HEK293 (cell line): Measurements from ENCODE around the gene AKT1.

ENCODE experiments used
- CTCF ChIA-PET: fragments of 350-600 bp; formaldehyde crosslinking; extraction: SDS; loops from one replicate; lab custom pipeline; 2021; ENCODE audit warnings: antibody characterized with exemption; lab: Yijun Ruan, JAX
- POLR2A ChIA-PET: fragments of 300-600 bp; formaldehyde crosslinking; extraction: SDS; loops from one replicate; lab custom pipeline; 2020; ENCODE audit warnings: antibody characterized with exemption, inconsistent platforms; lab: Yijun Ruan, JAX
- H3K27ac ChIP-seq: fragments of 200-500 bp; sonication (Bioruptor generic); 2 replicates; pipeline ENCODE4 v1.5.1; 2014; ENCODE audit warnings: low read depth, low read length, control low read depth, inconsistent platforms; ENCODE audit errors: extremely low read depth
- H3K36me3 ChIP-seq, 2 experiments: fragments of 200-500 bp in 1 of 2; sonication (Bioruptor generic) in 1 of 2; 1 replicate in 1 of 2; 2 replicates in 1 of 2; pipeline ENCODE4 v1.5.1; 2014 to 2017; ENCODE audit warnings: inconsistent platforms in 2 of 2, low read length in 2 of 2; ENCODE audit not compliant: control insufficient read depth in 2 of 2, insufficient read depth in 1 of 2
- H3K4me1 ChIP-seq: fragments of 200-500 bp; sonication (Bioruptor generic); 2 replicates; pipeline ENCODE4 v1.5.1; 2014; ENCODE audit warnings: mild to moderate bottlenecking, low read length, inconsistent platforms; ENCODE audit not compliant: control insufficient read depth, insufficient read depth
- H3K4me3 ChIP-seq: 2 replicates; pipeline ENCODE4 v1.5.1; 2011; ENCODE audit warnings: low read depth, mild to moderate bottlenecking, control low read depth, low read length, moderate library complexity
- H3K9me3 ChIP-seq: fragments of 200-500 bp; sonication (Bioruptor generic); 2 replicates; pipeline ENCODE4 v1.5.1; 2014; ENCODE audit warnings: low read depth, low read length, inconsistent platforms; ENCODE audit not compliant: control insufficient read depth, insufficient read depth
- EGR2 ChIP-seq: fragments of 450-650 bp; formaldehyde crosslinking; IDR thresholded peaks from 2 replicates; pipeline ENCODE4 v1.5.1; 2016; ENCODE audit warnings: low read depth, missing biosample characterization, missing genetic modification characterization
- GLIS1 ChIP-seq: fragments of 450-650 bp; formaldehyde crosslinking; IDR thresholded peaks from 2 replicates; pipeline ENCODE4 v1.5.1; 2016; ENCODE audit warnings: missing biosample characterization, missing genetic modification characterization
- GLIS2 ChIP-seq: fragments of 450-650 bp; formaldehyde crosslinking; IDR thresholded peaks from 2 replicates; pipeline ENCODE4 v1.5.1; 2016; ENCODE audit warnings: missing biosample characterization, missing genetic modification characterization
- KLF1 ChIP-seq: fragments of 450-650 bp; formaldehyde crosslinking; IDR thresholded peaks from 2 replicates; pipeline ENCODE4 v1.5.1; 2016; ENCODE audit warnings: missing biosample characterization, missing genetic modification characterization
- SALL2 ChIP-seq: fragments of 450-650 bp; formaldehyde crosslinking; IDR thresholded peaks from 2 replicates; pipeline ENCODE4 v1.5.0; 2017; ENCODE audit warnings: missing biosample characterization, mild to moderate bottlenecking, missing genetic modification characterization, borderline replicate concordance
- SCRT1 ChIP-seq: fragments of 450-650 bp; formaldehyde crosslinking; IDR thresholded peaks from 2 replicates; pipeline ENCODE4 v1.5.1; 2016; ENCODE audit warnings: missing biosample characterization, missing genetic modification characterization, borderline replicate concordance
- YY1 ChIP-seq: fragments of 450-650 bp; formaldehyde crosslinking; IDR thresholded peaks from 2 replicates; pipeline ENCODE4 v1.5.1; 2018; ENCODE audit warnings: missing biosample characterization, missing genetic modification characterization
- ZBTB20 ChIP-seq: fragments of 450-650 bp; formaldehyde crosslinking; IDR thresholded peaks from 2 replicates; pipeline ENCODE4 v1.5.1; 2016; ENCODE audit warnings: missing biosample characterization, missing genetic modification characterization
- ZBTB48 ChIP-seq: fragments of 450-650 bp; formaldehyde crosslinking; IDR thresholded peaks from 2 replicates; pipeline ENCODE4 v1.5.1; 2016; ENCODE audit warnings: missing biosample characterization, missing genetic modification characterization
- ZIC2 ChIP-seq: fragments of 450-650 bp; formaldehyde crosslinking; IDR thresholded peaks from 2 replicates; pipeline ENCODE4 v1.5.1; 2016; ENCODE audit warnings: missing biosample characterization, missing genetic modification characterization
- ZNF155 ChIP-seq: fragments of 450-650 bp; formaldehyde crosslinking; IDR thresholded peaks from 2 replicates; pipeline ENCODE4 v1.5.1; 2016; ENCODE audit warnings: missing biosample characterization, missing genetic modification characterization
- ZNF266 ChIP-seq: fragments of 450-650 bp; formaldehyde crosslinking; IDR thresholded peaks from 2 replicates; pipeline ENCODE4 v1.5.1; 2016; ENCODE audit warnings: missing biosample characterization, missing genetic modification characterization, low read depth
- ZNF341 ChIP-seq: fragments of 450-650 bp; formaldehyde crosslinking; IDR thresholded peaks from 2 replicates; pipeline ENCODE4; 2016; ENCODE audit warnings: low read depth, missing biosample characterization, missing genetic modification characterization
- ZNF37A ChIP-seq: fragments of 450-650 bp; IDR thresholded peaks from 2 replicates; pipeline ENCODE4 v1.5.1; 2018; ENCODE audit warnings: missing biosample characterization, missing genetic modification characterization
- ZNF555 ChIP-seq: fragments of 450-650 bp; formaldehyde crosslinking; conservative IDR thresholded peaks from 2 replicates; pipeline ENCODE4 v1.5.1; 2017; ENCODE audit warnings: missing biosample characterization, mild to moderate bottlenecking, missing genetic modification characterization, inconsistent platforms
- ZNF785 ChIP-seq: fragments of 450-650 bp; formaldehyde crosslinking; IDR thresholded peaks from 2 replicates; pipeline ENCODE4 v1.5.1; 2016; ENCODE audit warnings: missing biosample characterization, missing genetic modification characterization
- TF ChIP-seq, protein P1 (sequence below): fragments of 450-650 bp; formaldehyde crosslinking; IDR thresholded peaks from 2 replicates; pipeline ENCODE4 v1.5.1; 2016; ENCODE audit warnings: missing biosample characterization, missing genetic modification characterization
- TF ChIP-seq, protein P2 (sequence below): fragments of 450-650 bp; formaldehyde crosslinking; IDR thresholded peaks from 2 replicates; pipeline ENCODE4 v1.5.1; 2016; ENCODE audit warnings: missing biosample characterization, missing genetic modification characterization

Gene AKT1

DNA sequence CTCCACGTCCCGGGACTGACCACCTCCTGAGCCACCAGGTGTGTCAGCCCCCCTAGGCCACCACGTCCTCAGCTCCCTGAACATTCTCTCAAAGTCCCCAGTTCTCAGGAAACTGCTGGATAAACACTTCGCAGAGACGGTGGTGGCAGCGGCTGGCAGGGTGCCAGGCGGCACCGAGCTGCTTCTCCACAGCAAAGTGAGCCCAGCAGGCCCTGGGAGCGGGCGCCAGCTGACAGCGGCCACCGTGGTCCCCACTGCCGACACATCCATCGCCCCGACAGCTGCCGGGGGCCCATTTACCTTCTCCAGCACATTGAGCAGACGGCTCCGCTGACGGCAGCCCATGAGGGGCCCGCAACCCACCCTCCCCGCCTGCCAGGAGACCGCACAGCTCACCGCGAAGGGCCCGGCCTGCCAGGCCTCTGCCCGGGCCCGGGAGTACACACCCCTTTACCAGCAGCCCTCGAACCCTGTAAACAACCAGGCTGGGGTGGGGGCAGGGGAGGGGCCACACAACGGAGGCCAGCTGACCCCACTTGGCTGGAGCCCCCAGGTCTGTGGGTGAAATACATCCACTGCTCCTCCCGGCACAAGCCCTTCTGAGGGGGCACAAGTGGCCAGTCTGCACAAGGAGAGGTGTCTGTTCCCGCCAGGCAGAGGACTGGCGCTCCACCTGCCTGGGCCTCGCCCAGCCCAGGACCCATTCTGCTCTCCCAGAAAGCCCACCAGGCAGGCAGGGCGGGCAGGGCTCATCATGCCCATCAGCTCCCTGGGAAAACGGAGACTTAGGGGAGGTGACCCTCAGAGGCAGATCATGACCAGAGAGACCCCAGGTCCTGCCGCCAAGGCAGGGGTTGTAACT lies 10.5 kb downstream of the AKT1 start (continued):
- TF ChIP-seq ZBTB20 (tag by site-specific recombination) (no peak), ZNF37A (tag by site-specific recombination) (no peak), ZNF155 (tag by site-specific recombination) (no peak), SALL2 (tag by site-specific recombination) (no peak), ZNF266 (tag by site-specific recombination) (no peak)
- TF ChIP-seq, protein P1, sequence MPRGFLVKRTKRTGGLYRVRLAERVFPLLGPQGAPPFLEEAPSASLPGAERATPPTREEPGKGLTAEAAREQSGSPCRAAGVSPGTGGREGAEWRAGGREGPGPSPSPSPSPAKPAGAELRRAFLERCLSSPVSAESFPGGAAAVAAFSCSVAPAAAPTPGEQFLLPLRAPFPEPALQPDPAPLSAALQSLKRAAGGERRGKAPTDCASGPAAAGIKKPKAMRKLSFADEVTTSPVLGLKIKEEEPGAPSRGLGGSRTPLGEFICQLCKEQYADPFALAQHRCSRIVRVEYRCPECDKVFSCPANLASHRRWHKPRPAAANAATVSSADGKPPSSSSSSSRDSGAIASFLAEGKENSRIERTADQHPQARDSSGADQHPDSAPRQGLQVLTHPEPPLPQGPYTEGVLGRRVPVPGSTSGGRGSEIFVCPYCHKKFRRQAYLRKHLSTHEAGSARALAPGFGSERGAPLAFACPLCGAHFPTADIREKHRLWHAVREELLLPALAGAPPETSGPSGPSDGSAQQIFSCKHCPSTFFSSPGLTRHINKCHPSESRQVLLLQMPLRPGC (tag by site-specific recombination) = no peak

GRCh38 chr14:104784218-104784568 lies 11.4 kb downstream of the AKT1 start:
- Histone ChIP-seq H3K9me3 (no peaks in the 10 kb centered on the region), H3K36me3 (peaks cover 0 to 86% of the 10 kb centered on the region in 2 experiments; a peak in 1 of 3 replicates), H3K27ac (0 out of 2 replicates have a peak overlapping the region, but pooled peaks have one; percentile 9), H3K4me1 (no peaks in the 10 kb centered on the region)
- POLR2A ChIA-PET = no interaction called here
- CTCF ChIA-PET = no interaction called here
- TF ChIP-seq GLIS2 (tag by site-specific recombination) = peak; percentile 28; the same call in 1 of the 2 replicates
- peak; percentile 58; the same call in 1 of the 2 replicates for TF ChIP-seq ZBTB20 (tag by site-specific recombination)
- peak; percentile 65 for TF ChIP-seq ZIC2 (tag by site-specific recombination)
- TF ChIP-seq, protein P2, sequence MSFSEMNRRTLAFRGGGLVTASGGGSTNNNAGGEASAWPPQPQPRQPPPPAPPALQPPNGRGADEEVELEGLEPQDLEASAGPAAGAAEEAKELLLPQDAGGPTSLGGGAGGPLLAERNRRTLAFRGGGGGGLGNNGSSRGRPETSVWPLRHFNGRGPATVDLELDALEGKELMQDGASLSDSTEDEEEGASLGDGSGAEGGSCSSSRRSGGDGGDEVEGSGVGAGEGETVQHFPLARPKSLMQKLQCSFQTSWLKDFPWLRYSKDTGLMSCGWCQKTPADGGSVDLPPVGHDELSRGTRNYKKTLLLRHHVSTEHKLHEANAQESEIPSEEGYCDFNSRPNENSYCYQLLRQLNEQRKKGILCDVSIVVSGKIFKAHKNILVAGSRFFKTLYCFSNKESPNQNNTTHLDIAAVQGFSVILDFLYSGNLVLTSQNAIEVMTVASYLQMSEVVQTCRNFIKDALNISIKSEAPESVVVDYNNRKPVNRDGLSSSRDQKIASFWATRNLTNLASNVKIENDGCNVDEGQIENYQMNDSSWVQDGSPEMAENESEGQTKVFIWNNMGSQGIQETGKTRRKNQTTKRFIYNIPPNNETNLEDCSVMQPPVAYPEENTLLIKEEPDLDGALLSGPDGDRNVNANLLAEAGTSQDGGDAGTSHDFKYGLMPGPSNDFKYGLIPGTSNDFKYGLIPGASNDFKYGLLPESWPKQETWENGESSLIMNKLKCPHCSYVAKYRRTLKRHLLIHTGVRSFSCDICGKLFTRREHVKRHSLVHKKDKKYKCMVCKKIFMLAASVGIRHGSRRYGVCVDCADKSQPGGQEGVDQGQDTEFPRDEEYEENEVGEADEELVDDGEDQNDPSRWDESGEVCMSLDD (tag by site-specific recombination) = no peak
- TF ChIP-seq GLIS1 (tag by site-specific recombination) = peak; percentile 95
- TF ChIP-seq ZNF555 (tag by site-specific recombination) = no peak
- TF ChIP-seq, all 188 proteins: peak for 4
- no peak overlapping the region for H3K4me3 ChIP-seq

DNA sequence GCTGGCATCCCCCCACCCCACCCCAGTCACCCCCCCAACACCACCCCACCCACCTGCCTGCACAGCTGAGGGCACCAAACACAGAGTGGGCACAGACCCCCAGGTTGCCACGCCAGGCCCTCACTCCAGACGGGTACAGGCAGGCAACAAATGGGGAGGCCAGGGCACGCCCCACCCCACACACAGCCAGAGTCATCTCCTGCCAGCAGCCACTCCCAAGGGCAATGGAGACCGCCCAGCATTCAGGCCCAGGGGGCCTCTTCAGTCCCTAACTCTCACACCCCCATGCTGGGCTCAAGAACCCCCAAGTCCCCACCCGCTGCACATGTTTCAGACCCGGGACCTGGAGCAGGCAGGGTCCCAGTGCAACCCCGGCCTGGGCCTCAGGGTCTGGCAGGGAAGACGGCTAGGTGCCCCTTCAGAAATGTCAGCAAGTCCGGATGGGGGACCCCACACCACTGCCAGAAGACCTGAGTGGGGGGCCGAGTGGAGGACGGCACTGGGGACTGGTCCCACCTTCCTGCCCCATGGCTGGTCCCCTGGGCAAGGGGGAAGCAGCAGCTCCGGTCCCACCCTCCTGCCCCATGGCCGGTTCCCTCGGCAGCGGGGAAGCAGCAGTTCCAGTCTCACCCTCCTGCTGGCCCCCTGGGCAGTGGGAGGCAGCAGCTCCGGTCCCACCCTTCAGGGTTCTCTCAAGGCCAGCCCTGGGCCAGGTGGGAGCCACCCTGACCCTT lies 11.9 kb downstream of the AKT1 start:
- H3K4me3 ChIP-seq = no peak overlapping the region
- TF ChIP-seq KLF1 (tag by site-specific recombination) (peak; percentile 43; the same call in 1 of the 2 replicates), EGR2 (tag by site-specific recombination) (no peak), SCRT1 (no peak), ZNF341 (peak; percentile 53; the same call in 1 of the 2 replicates), ZBTB48 (tag by site-specific recombination) (no peak), YY1 (no peak), ZIC2 (tag by site-specific recombination) (peak; percentile 52; the same call in 1 of the 2 replicates), ZNF785 (tag by site-specific recombination) (no peak), GLIS2 (tag by site-specific recombination) (peak; percentile 49; the same call in 1 of the 2 replicates)
- no peaks in the 10 kb centered on the region for H3K9me3 ChIP-seq
- peaks cover 0 to 86% of the 10 kb centered on the region in 2 experiments; a peak in 1 of 3 replicates for H3K36me3 ChIP-seq
- no peaks in the 10 kb centered on the region for H3K4me1 ChIP-seq
- H3K27ac ChIP-seq = 0 out of 2 replicates have a peak overlapping the region, but pooled peaks have one; percentile 9
- POLR2A ChIA-PET = no interaction called here
- CTCF ChIA-PET = no interaction called here
